T47D (cell line): ENCODE results near the gene SSX1.
"Not testable (repeated sequence)": the region's sequence is repeated elsewhere in the genome, so short reads cannot be mapped to it uniquely, and the experiment has no call there.

Source experiments
- DNase-seq, 2 experiments: peaks; one replicate each; pipeline versions ENCODE4 v3.0.0 to v3.0.0-alpha.2; 2011 to 2012; ENCODE audit warnings: low read depth in 1 of 2, low spot score in 1 of 2
- JUND ChIP-seq: IDR thresholded peaks from 2 replicates; pipeline ENCODE4 v1.6.1; 2012; ENCODE audit warnings: low read depth
- in situ Hi-C: cut with HindIII; loops from 2 replicates; pipeline ENCODE4 v1.10.0; 2016; ENCODE audit warnings: low sequenced_read_pairs, low pct_unique_long_range_greater_than_20kb

SSX1 gene

GRCh38 chrX:48255062-48255796 lies at the start of gene SSX1:
Gene SSX1, plus strand, starts transcription at chrX:48255392. Its CDS starts 1,850 bp downstream, at chrX:48257242.
- DNase-seq, in situ Hi-C loops: not testable (repeated sequence)

DNA sequence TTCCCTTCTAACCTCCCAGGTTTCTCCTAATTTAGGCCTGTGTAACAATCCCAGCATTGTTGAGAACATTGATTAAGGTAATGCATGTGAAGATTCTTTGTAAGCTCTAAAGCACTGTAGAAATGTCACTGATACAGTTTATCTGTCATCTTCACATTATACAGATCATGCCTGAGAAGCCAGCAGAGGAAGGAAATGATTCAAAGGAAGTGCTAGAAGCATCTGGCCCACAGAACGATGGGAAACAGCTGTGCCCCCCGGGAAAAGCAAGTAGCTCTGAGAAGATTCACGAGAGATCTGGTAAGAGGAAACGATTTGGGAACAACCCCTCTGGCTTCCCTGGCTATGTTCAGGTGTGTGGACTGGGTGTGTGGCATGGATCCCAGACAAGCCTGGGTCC lies 40.9 kb upstream of the SSX1 start:
- in situ Hi-C loops, DNase-seq: not testable (repeated sequence)

GRCh38 chrX:48224196-48224595 lies 31.0 kb upstream of the SSX1 start:
- not testable (repeated sequence) for DNase-seq

GRCh38 chrX:48252945-48253344 lies 2.2 kb upstream of the SSX1 start:
- in situ Hi-C loops, DNase-seq: not testable (repeated sequence)

More at GRCh38 chrX:48224196-48224595, 31.0 kb upstream of the SSX1 start:
- in situ Hi-C loops, result not testable (repeated sequence)

DNA sequence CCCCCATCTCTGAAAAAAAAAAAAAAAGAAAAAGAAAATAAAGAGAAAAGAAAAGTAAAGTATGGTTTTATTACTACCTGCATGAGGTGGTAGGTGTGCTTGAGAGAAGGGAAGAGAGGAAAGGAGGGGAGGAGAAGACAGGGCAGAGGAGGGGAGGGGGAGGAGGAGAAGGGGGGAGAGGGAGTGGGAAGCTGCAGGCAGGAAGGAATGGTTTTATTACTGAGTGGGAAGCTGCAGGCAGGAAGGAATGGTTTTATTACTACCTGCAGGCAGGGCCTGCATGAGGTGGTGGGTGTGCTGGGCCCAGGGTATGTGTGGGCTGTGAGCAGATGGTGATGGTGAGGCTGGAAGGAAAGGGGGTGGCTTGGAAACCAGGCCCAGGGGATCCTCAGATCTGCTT lies 19.2 kb downstream of the SSX1 start:
- in situ Hi-C loops, DNase-seq: not testable (repeated sequence)

GRCh38 chrX:48278958-48279357 lies 23.8 kb downstream of the SSX1 start:
- TF ChIP-seq JUND, result no peak
- DNase-seq, result peak in 1 of 2 experiments; percentile 50
- in situ Hi-C loops, result no loop called here

DNA sequence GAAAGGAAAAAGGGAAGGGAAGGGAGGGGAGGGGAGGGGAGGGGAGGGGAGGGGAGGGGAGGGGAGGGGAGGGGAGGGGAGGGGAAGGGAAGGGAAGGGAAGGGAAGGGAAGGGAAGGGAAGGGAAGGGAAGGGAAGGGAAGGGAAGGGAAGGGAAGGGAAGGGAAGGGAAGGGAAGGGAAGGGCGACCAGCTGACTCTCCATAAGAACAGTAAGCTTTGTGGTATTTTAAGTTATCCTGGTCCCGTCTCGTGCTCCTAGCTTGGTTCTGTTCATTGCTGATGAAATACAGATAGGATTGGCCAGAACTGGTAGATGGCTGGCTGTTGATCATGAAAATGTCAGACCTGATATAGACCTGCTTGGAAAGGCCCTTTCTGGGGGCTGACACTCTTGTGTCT lies 25.5 kb downstream of the SSX1 start:
- DNase-seq, in situ Hi-C loops: not testable (repeated sequence)

DNA sequence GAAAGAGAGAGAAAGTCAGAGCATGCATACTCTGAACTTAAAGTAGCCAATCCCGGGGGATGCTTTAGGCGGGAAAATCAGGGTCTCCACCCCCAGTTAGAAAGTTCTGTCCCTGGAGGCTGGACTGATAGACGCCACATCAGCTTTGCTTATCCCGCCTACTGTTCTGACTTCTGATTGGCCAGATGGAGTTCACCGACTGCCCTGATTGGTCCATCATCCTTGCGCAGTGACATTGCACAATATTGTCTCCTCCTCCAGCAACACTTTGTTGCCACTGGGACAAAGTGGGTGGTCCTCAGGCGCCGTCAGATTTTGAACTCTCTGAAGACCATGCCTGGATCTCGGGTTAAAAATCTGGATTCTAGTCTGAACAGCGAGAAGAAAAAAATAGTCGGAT lies 51.0 kb downstream of the SSX1 start:
- TF ChIP-seq JUND, result no peak
- DNase-seq, result no peak
- in situ Hi-C loops, result no loop called here

- DNase-seq, in situ Hi-C loops: not testable (repeated sequence)
Observed at GRCh38 chrX:48313996-48314395, 58.8 kb downstream of the SSX1 start.
